H1 (cell line): ENCODE measurements around the gene SHANK2. TPM values are rescaled to one million over a fixed set of nuclear protein-coding genes. Genes with fewer than 3 reads are reported as not detected.

Experiments used
- CREB1 ChIP-seq: IDR thresholded peaks from 2 replicates; pipeline ENCODE4 v1.6.1; 2012; ENCODE audit warnings: inconsistent platforms
- EGR1 ChIP-seq: IDR thresholded peaks from 2 replicates; pipeline ENCODE4 v1.6.1; 2011; ENCODE audit warnings: low read depth, low read length, borderline replicate concordance
- FOSL1 ChIP-seq: IDR thresholded peaks from 2 replicates; pipeline ENCODE4 v1.6.1; 2011; ENCODE audit warnings: mild to moderate bottlenecking, low read depth, low read length, moderate library complexity; ENCODE audit not compliant: insufficient read depth
- MAFK ChIP-seq: IDR thresholded peaks from 2 replicates; pipeline ENCODE4 v1.6.1; 2012; ENCODE audit warnings: low read depth, mild to moderate bottlenecking, improper control_type of control experiment, low read length
- PHF8 ChIP-seq: fragments of 200-600 bp; sonication (generic); conservative IDR thresholded peaks from 2 replicates; pipeline ENCODE4 v1.7.1; 2012; ENCODE audit warnings: low read depth, mild to moderate bottlenecking, inconsistent platforms, low read length, moderate library complexity
- SAP30 ChIP-seq: fragments of 300-600 bp; sonication (generic); IDR thresholded peaks from 2 replicates; pipeline ENCODE4 v1.7.1; 2012; ENCODE audit warnings: low read length, moderate library complexity, mild to moderate bottlenecking, inconsistent platforms; ENCODE audit not compliant: insufficient read depth, insufficient replicate concordance
- SIX5 ChIP-seq: IDR thresholded peaks from 2 replicates; pipeline ENCODE4 v1.6.1; 2011; ENCODE audit warnings: mild to moderate bottlenecking, low read depth, low read length
- SP1 ChIP-seq: IDR thresholded peaks from 2 replicates; pipeline ENCODE4 v1.6.1; 2011; ENCODE audit warnings: low read depth, low read length
- SUZ12 ChIP-seq: fragments of 200-600 bp; sonication (generic); IDR thresholded peaks from 2 replicates; pipeline ENCODE4 v1.6.1; 2012; ENCODE audit warnings: mild to moderate bottlenecking, inconsistent platforms, low read length, moderate library complexity, mixed read lengths
- TCF12 ChIP-seq: IDR thresholded peaks from 2 replicates; pipeline ENCODE4 v1.6.1; 2011; ENCODE audit warnings: low read depth, mild to moderate bottlenecking, low read length
- polyA plus RNA-seq, 7 experiments: library from polyadenylated mRNA; depleted of rRNA in 3 of 7; stranded (reverse) in 5 of 7; unstranded in 2 of 7; fragments of >200 nt in 5 of 7; fragments of 200-250 nt in 2 of 7; gene quantifications; 1 replicate in 5 of 7; 2 replicates in 1 of 7; 4 replicates in 1 of 7; pipeline versions ENCODE4 v1.2.1 to v1.2.3, GENCODE V29; 2011 to 2013; ENCODE audit warnings: missing spikeins in 2 of 7, mixed read lengths in 2 of 7
- total RNA-seq: library from RNA; stranded (reverse); fragmentation: NEBNext Ultra II Directional; extraction: Animal tissue kit (Norgen Biotek cat#: 25700); gene quantifications from 2 replicates; pipeline ENCODE4 v1.2.1, GENCODE V29; 2021
- TF ChIP-seq, protein P1 (sequence below): fragments of 300-600 bp; sonication (generic); IDR thresholded peaks from 2 replicates; pipeline ENCODE4 v1.7.1; 2012; ENCODE audit warnings: low read length, moderate library complexity, mild to moderate bottlenecking, inconsistent platforms; ENCODE audit not compliant: insufficient replicate concordance
- TF ChIP-seq, protein P2 (sequence below): IDR thresholded peaks from 2 replicates; pipeline ENCODE4 v1.6.1; 2011; ENCODE audit warnings: low read depth, mild to moderate bottlenecking, low read length; ENCODE audit not compliant: insufficient read depth

Gene SHANK2
- total and polyA plus RNA-seq, 2 of the 8 experiments (the other 6 are each of a cell fraction or from before 2014, with no cell fraction given): 10.1 to 54.2 TPM

GRCh38 chr11:71211631-71212030 lies 40.7 kb downstream of the SHANK2 start (continued):
- TF ChIP-seq, protein P1, sequence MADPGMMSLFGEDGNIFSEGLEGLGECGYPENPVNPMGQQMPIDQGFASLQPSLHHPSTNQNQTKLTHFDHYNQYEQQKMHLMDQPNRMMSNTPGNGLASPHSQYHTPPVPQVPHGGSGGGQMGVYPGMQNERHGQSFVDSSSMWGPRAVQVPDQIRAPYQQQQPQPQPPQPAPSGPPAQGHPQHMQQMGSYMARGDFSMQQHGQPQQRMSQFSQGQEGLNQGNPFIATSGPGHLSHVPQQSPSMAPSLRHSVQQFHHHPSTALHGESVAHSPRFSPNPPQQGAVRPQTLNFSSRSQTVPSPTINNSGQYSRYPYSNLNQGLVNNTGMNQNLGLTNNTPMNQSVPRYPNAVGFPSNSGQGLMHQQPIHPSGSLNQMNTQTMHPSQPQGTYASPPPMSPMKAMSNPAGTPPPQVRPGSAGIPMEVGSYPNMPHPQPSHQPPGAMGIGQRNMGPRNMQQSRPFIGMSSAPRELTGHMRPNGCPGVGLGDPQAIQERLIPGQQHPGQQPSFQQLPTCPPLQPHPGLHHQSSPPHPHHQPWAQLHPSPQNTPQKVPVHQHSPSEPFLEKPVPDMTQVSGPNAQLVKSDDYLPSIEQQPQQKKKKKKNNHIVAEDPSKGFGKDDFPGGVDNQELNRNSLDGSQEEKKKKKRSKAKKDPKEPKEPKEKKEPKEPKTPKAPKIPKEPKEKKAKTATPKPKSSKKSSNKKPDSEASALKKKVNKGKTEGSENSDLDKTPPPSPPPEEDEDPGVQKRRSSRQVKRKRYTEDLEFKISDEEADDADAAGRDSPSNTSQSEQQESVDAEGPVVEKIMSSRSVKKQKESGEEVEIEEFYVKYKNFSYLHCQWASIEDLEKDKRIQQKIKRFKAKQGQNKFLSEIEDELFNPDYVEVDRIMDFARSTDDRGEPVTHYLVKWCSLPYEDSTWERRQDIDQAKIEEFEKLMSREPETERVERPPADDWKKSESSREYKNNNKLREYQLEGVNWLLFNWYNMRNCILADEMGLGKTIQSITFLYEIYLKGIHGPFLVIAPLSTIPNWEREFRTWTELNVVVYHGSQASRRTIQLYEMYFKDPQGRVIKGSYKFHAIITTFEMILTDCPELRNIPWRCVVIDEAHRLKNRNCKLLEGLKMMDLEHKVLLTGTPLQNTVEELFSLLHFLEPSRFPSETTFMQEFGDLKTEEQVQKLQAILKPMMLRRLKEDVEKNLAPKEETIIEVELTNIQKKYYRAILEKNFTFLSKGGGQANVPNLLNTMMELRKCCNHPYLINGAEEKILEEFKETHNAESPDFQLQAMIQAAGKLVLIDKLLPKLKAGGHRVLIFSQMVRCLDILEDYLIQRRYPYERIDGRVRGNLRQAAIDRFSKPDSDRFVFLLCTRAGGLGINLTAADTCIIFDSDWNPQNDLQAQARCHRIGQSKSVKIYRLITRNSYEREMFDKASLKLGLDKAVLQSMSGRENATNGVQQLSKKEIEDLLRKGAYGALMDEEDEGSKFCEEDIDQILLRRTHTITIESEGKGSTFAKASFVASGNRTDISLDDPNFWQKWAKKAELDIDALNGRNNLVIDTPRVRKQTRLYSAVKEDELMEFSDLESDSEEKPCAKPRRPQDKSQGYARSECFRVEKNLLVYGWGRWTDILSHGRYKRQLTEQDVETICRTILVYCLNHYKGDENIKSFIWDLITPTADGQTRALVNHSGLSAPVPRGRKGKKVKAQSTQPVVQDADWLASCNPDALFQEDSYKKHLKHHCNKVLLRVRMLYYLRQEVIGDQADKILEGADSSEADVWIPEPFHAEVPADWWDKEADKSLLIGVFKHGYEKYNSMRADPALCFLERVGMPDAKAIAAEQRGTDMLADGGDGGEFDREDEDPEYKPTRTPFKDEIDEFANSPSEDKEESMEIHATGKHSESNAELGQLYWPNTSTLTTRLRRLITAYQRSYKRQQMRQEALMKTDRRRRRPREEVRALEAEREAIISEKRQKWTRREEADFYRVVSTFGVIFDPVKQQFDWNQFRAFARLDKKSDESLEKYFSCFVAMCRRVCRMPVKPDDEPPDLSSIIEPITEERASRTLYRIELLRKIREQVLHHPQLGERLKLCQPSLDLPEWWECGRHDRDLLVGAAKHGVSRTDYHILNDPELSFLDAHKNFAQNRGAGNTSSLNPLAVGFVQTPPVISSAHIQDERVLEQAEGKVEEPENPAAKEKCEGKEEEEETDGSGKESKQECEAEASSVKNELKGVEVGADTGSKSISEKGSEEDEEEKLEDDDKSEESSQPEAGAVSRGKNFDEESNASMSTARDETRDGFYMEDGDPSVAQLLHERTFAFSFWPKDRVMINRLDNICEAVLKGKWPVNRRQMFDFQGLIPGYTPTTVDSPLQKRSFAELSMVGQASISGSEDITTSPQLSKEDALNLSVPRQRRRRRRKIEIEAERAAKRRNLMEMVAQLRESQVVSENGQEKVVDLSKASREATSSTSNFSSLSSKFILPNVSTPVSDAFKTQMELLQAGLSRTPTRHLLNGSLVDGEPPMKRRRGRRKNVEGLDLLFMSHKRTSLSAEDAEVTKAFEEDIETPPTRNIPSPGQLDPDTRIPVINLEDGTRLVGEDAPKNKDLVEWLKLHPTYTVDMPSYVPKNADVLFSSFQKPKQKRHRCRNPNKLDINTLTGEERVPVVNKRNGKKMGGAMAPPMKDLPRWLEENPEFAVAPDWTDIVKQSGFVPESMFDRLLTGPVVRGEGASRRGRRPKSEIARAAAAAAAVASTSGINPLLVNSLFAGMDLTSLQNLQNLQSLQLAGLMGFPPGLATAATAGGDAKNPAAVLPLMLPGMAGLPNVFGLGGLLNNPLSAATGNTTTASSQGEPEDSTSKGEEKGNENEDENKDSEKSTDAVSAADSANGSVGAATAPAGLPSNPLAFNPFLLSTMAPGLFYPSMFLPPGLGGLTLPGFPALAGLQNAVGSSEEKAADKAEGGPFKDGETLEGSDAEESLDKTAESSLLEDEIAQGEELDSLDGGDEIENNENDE: no peak
- TF ChIP-seq SUZ12 (no peak), FOSL1 (no peak), TCF12 (no peak), MAFK (no peak), SP1 (no peak), SAP30 (no peak), CREB1 (no peak), EGR1 (no peak), PHF8 (no peak), SIX5 (no peak)
- TF ChIP-seq, protein P2, sequence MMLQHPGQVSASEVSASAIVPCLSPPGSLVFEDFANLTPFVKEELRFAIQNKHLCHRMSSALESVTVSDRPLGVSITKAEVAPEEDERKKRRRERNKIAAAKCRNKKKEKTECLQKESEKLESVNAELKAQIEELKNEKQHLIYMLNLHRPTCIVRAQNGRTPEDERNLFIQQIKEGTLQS: no peak
